GM23248 (cell line): ENCODE measurements around the gene GALNT10. TPM values are rescaled to one million over a fixed set of nuclear protein-coding genes. Genes with fewer than 3 reads are reported as not detected.

ENCODE experiments used
- DNase-seq: peaks from one replicate; pipeline ENCODE4 v3.0.0-alpha.2; 2015
- H2AFZ ChIP-seq: fragments of 200-600 bp; sonication (generic); 2 replicates; pipeline ENCODE4 v1.6.1; 2016; ENCODE audit warnings: antibody characterized with exemption
- H3F3A ChIP-seq: fragments of 200-600 bp; sonication (generic); 2 replicates; pipeline ENCODE4 v1.6.1; 2016; ENCODE audit warnings: mild to moderate bottlenecking, antibody characterized with exemption, mixed run types; ENCODE audit not compliant: insufficient read depth
- H3K27ac ChIP-seq: fragments of 200-600 bp; sonication (generic); 2 replicates; pipeline ENCODE4 v1.5.1; 2016; ENCODE audit warnings: mild to moderate bottlenecking
- H3K27me3 ChIP-seq: fragments of 200-600 bp; sonication (generic); replicated peaks from 2 replicates; pipeline ENCODE4 v1.6.1; 2016; ENCODE audit warnings: mild to moderate bottlenecking; ENCODE audit not compliant: insufficient read depth
- H3K36me3 ChIP-seq: fragments of 200-600 bp; sonication (generic); 2 replicates; pipeline ENCODE4 v1.6.1; 2016; ENCODE audit warnings: low read depth, mild to moderate bottlenecking
- H3K4me1 ChIP-seq: fragments of 200-600 bp; sonication (generic); 2 replicates; pipeline ENCODE4 v1.6.1; 2016; ENCODE audit warnings: mild to moderate bottlenecking; ENCODE audit not compliant: insufficient read depth
- H3K4me2 ChIP-seq: fragments of 200-600 bp; sonication (generic); one replicate; pipeline ENCODE4 v1.6.1; 2016; ENCODE audit warnings: mild to moderate bottlenecking; ENCODE audit not compliant: unreplicated experiment
- H3K4me3 ChIP-seq: fragments of 200-600 bp; sonication (generic); 2 replicates; pipeline ENCODE4 v1.5.1; 2016; ENCODE audit warnings: mild to moderate bottlenecking
- H3K79me2 ChIP-seq: fragments of 200-600 bp; sonication (generic); 2 replicates; pipeline ENCODE4 v1.6.1; 2016; ENCODE audit warnings: mild to moderate bottlenecking; ENCODE audit not compliant: insufficient read depth
- H3K9ac ChIP-seq: fragments of 200-600 bp; sonication (generic); 2 replicates; pipeline ENCODE4 v1.6.1; 2016; ENCODE audit warnings: mild to moderate bottlenecking
- H3K9me2 ChIP-seq: fragments of 200-600 bp; sonication (generic); 2 replicates; pipeline ENCODE4 v1.6.1; 2016; ENCODE audit warnings: mixed run types, mild to moderate bottlenecking, moderate library complexity; ENCODE audit not compliant: insufficient read depth
- H3K9me3 ChIP-seq: fragments of 200-600 bp; sonication (generic); one replicate; pipeline ENCODE4 v1.6.1; 2017; ENCODE audit warnings: low read depth
- H4K20me1 ChIP-seq: fragments of 200-600 bp; sonication (generic); 2 replicates; pipeline ENCODE4 v1.6.0; 2016; ENCODE audit not compliant: insufficient read depth
- EZH2 ChIP-seq: fragments of 200-600 bp; sonication (generic); IDR thresholded peaks from 2 replicates; pipeline ENCODE4 v1.6.1; 2018; ENCODE audit warnings: antibody characterized with exemption, mild to moderate bottlenecking; ENCODE audit not compliant: insufficient read depth, poor library complexity, severe bottlenecking
- EZH2phosphoT487 ChIP-seq: fragments of 200-600 bp; sonication (generic); IDR thresholded peaks from 2 replicates; pipeline ENCODE4 v1.6.1; 2018; ENCODE audit warnings: antibody characterized with exemption, moderate library complexity, mild to moderate bottlenecking, low read depth; ENCODE audit not compliant: insufficient read depth
- WGBS, 2 experiments: methylation state at CpG; one replicate each; pipeline ENCODE4 v1.1.6; 2015 to 2017; ENCODE audit warnings: low lambda C conversion rate in 2 of 2, low coverage in 1 of 2; ENCODE audit errors: missing lambda C conversion rate in 2 of 2; 5-methylcytosine and 5-hydroxymethylcytosine counted together
- in situ Hi-C: fragments of 300-500 bp; cut with MboI; formaldehyde crosslinking; loops from 2 replicates; pipeline ENCODE4 v1.15.0; 2020
- polyA plus RNA-seq: library from polyadenylated mRNA; unstranded; fragments of >200 nt; fragmentation: Nextera tagmentation; extraction: Ambion mirVana; gene quantifications from 2 replicates; pipeline ENCODE4 v1.2.1, GENCODE V29; 2016
- total RNA-seq: library from RNA; depleted of rRNA; stranded (reverse); fragments of >200 nt; shearing (Covaris generic); gene quantifications from 2 replicates; pipeline ENCODE4 v1.2.3, GENCODE V29; 2014

The GALNT10 gene
- total and polyA plus RNA-seq, 2 experiments from 2014 or later: 23.3 to 67.9 TPM

DNA sequence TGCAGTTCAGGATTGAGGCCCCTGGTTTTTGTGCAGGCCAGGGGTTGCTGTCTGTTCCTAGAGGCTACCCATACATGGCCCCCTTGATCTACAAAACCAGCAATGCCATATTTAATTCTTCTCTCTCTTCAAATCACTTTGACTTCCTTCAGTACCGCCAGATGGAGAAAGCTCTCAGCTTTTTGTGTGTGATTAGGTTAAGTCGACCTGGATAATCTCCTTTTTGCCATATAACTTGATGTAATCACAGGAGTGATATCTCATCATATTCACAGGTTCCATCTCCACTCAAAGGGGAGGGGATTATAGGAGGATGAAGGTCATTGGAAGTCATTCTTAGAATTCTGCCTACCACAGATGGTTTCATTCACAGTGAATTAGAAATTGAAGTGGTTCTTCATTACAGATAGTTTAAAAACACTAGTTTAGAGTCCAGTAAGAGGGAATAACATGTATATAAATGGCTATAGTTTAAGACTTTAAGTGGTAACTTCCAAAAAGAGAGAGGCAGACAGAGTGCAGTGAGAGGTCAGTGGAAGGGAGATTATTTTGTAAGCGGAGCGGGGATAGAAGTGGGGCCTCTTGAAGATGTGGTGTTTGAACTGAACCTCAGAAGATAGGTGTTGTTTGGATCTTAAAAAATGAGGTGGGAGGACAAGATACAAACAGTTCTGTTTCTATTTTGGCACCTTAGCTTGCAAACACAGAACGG, 85.9 kb downstream of the GALNT10 start:
- no peak overlapping the region for H2AFZ ChIP-seq
- no peaks in the 10 kb centered on the region for H3K9me2 ChIP-seq
- H4K20me1 ChIP-seq: no peaks in the 10 kb centered on the region
- H3K4me2 ChIP-seq: peak overlapping the region; percentile 72
- H3K27me3 ChIP-seq: no peaks in the 10 kb centered on the region
- in situ Hi-C loops: no loop called here
- peak overlapping the region; percentile 19; the same call in 1 of the 2 replicates for H3K9ac ChIP-seq
- H3F3A ChIP-seq: peaks cover 54% of the 10 kb centered on the region
- WGBS, 2 experiments: 75 to 80% methylated on average over 5 of the region's 5 CpGs
- H3K4me3 ChIP-seq: no peak overlapping the region
- no peak for DNase-seq
- H3K79me2 ChIP-seq: peaks cover 66% of the 10 kb centered on the region
- H3K27ac ChIP-seq: peak overlapping the region; percentile 76
- no peaks in the 10 kb centered on the region for H3K9me3 ChIP-seq
- H3K36me3 ChIP-seq: no peaks in the 10 kb centered on the region
- TF ChIP-seq EZH2phosphoT487 (no peak), EZH2 (no peak)
- peaks cover 48% of the 10 kb centered on the region for H3K4me1 ChIP-seq

DNA sequence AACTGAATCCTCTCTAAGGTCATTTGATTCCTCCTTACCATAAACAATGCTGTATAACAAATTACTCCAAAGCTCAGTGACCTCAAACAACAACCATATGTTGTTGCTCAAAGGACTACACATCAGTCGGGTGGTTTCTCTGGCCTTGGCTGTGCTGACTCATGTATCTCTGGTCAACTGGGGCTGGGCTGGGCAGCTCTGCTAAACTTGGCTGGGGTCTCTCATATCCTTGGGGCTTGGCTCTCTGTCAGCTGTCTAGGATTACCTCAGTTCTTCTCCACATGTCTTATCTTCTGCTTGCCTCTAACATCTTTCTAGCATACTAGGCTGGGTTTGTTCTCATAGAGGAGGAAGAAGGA, 86.4 kb downstream of the GALNT10 start:
- H3K36me3 ChIP-seq: no peaks in the 10 kb centered on the region
- TF ChIP-seq EZH2phosphoT487: no peak
- TF ChIP-seq EZH2: no peak
- H3K9ac ChIP-seq: peak overlapping the region; percentile 34; the same call in 1 of the 2 replicates
- H3K4me2 ChIP-seq: peak overlapping the region; percentile 72
- H3K4me1 ChIP-seq: peaks cover 48% of the 10 kb centered on the region
- H3F3A ChIP-seq: peaks cover 54% of the 10 kb centered on the region
- no peaks in the 10 kb centered on the region for H4K20me1 ChIP-seq
- H3K27ac ChIP-seq: peak overlapping the region; percentile 76
- H3K9me2 ChIP-seq: no peaks in the 10 kb centered on the region
- no peak overlapping the region for H3K4me3 ChIP-seq
- DNase-seq: peak; percentile 96
- WGBS, 2 experiments: 0% methylated on average over 1 of the region's 1 CpG
- peaks cover 66% of the 10 kb centered on the region for H3K79me2 ChIP-seq
- H3K9me3 ChIP-seq: no peaks in the 10 kb centered on the region
- in situ Hi-C loops: no loop called here
- no peak overlapping the region for H2AFZ ChIP-seq
- no peaks in the 10 kb centered on the region for H3K27me3 ChIP-seq

DNA sequence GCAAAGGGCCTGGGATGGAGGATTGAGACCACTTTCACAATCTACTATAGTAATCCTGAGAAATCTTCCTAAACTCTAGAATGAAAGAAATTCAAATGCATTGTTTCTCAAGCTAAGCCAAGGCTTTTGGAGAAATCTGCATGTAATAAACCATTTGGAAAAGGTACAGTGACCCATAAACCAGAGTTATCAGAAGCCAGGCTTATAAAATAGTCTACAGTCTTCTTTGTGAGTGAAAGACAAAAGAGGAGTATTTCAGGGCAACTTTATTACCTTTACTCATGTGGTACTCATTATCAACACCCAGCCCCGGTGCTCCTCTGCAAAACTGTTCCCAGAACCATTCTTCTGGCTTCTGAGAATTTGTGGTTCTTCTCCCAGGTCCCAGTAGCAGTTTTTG, 87.0 kb downstream of the GALNT10 start:
- no peak for DNase-seq
- in situ Hi-C loops: no loop called here
- Histone ChIP-seq H3K9ac (peak overlapping the region; percentile 34; the same call in 1 of the 2 replicates), H3K9me3 (no peaks in the 10 kb centered on the region), H4K20me1 (no peaks in the 10 kb centered on the region), H3K79me2 (peaks cover 68% of the 10 kb centered on the region), H3F3A (peaks cover 54% of the 10 kb centered on the region), H3K4me1 (peaks cover 48% of the 10 kb centered on the region), H2AFZ (no peak overlapping the region), H3K4me2 (peak overlapping the region; percentile 72), H3K36me3 (no peaks in the 10 kb centered on the region), H3K9me2 (no peaks in the 10 kb centered on the region), H3K27me3 (no peaks in the 10 kb centered on the region), H3K4me3 (no peak overlapping the region), H3K27ac (peak overlapping the region; percentile 76)
- TF ChIP-seq EZH2phosphoT487 (no peak), EZH2 (no peak)
- WGBS, 2 experiments: 0 to 15% methylated on average over 1 of the region's 1 CpG

DNA sequence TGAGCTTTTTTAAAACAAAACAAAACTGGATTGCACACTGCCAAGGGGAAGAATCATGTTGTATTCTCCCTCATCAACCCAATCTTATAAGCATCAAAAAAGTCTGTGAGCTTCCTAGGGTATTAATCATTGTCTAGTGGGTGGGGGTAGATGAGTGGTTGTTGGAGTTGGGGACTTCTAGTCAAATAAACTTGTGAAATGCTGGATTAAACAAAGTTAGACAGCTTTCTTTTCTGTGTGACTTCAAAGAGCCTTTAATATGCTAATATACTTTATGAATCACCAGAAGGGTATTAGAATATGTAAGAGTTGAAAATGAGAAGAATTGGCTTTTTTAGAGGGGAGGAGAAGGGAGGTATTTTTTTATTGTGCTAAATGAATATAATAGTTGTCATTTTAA, 87.7 kb downstream of the GALNT10 start:
- peaks cover 54% of the 10 kb centered on the region for H3F3A ChIP-seq
- H3K79me2 ChIP-seq: peaks cover 68% of the 10 kb centered on the region
- H3K4me1 ChIP-seq: peaks cover 45% of the 10 kb centered on the region
- peak overlapping the region; percentile 72 for H3K4me2 ChIP-seq
- in situ Hi-C loops: no loop called here
- H2AFZ ChIP-seq: no peak overlapping the region
- no peaks in the 10 kb centered on the region for H3K27me3 ChIP-seq
- H3K4me3 ChIP-seq: no peak overlapping the region
- no peaks in the 10 kb centered on the region for H3K9me3 ChIP-seq
- no peaks in the 10 kb centered on the region for H3K9me2 ChIP-seq
- peak; percentile 48 for DNase-seq
- no peak for TF ChIP-seq EZH2
- H3K36me3 ChIP-seq: no peaks in the 10 kb centered on the region
- H3K27ac ChIP-seq: peak overlapping the region; percentile 76
- H4K20me1 ChIP-seq: no peaks in the 10 kb centered on the region
- H3K9ac ChIP-seq: no peak overlapping the region

DNA sequence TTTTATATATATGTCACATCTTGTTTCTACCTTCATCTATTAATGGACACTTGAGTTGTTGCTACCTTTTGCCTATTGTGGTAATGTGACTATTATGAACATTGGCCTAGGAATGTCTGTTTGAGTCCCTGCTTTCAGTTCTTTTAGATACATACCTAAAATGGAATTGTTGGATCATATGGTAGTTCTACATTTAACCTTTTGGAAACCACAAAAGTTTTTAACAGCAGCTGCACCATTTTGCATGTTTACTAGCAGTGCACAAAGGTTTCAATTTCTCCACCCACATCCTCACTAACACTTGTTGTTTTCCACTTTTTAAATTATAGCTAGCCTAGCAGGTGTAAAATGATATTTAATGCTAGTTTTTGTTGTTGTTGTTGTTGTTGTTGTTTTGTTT, 88.4 kb downstream of the GALNT10 start:
- Histone ChIP-seq H3K79me2 (peaks cover 68% of the 10 kb centered on the region), H4K20me1 (no peaks in the 10 kb centered on the region)
- no peak for DNase-seq

More for the DNA sequence above, 88.4 kb downstream of the GALNT10 start:
- H3K36me3 ChIP-seq: no peaks in the 10 kb centered on the region
- H3K27me3 ChIP-seq: no peaks in the 10 kb centered on the region
- no peak overlapping the region for H3K4me2 ChIP-seq
- H3K4me3 ChIP-seq: no peak overlapping the region
- in situ Hi-C loops: no loop called here
- TF ChIP-seq EZH2 (no peak), EZH2phosphoT487 (no peak)
- H2AFZ ChIP-seq: no peak overlapping the region
- H3K4me1 ChIP-seq: peaks cover 43% of the 10 kb centered on the region
- H3K9ac ChIP-seq: no peak overlapping the region
- H3K9me3 ChIP-seq: no peaks in the 10 kb centered on the region
- H3K27ac ChIP-seq: no peak overlapping the region
- H3K9me2 ChIP-seq: no peaks in the 10 kb centered on the region
- H3F3A ChIP-seq: peaks cover 50% of the 10 kb centered on the region
